Measurements from ENCODE around the gene PDHA1. TPM values are rescaled to one million over a fixed set of nuclear protein-coding genes. Genes with fewer than 3 reads are reported as not detected.

Gene PDHA1
- total RNA-seq, 1 donor from 2014 or later = 149 TPM

GRCh38 chrX:19334945-19335626, 8.6 kb upstream of the PDHA1 start:
- Mint-ChIP-seq H3K36me3 (peaks cover 5% of the 10 kb centered on the region), H3K9me3 (peaks cover 34% of the 10 kb centered on the region), H3K4me1 (no peaks in the 10 kb centered on the region), H3K4me3 (no peak overlapping the region), H3K27me3 (ENCODE audit: low read depth) (no peaks in the 10 kb centered on the region), H3K27ac (no peak overlapping the region)
- no peak for DNase-seq (ENCODE audit: low spot score in 2 of 2, unreplicated experiment in 2 of 2)
- peak; percentile 51 for TF ChIP-seq CTCF (IDR thresholded peaks at IDR 0.05; ENCODE audit: unreplicated experiment)

GRCh38 chrX:19342331-19342906, 1.3 kb upstream of the PDHA1 start:
- Mint-ChIP-seq H3K27me3 (ENCODE audit: low read depth) (no peaks in the 10 kb centered on the region), H3K36me3 (no peaks in the 10 kb centered on the region), H3K4me3 (no peak overlapping the region), H3K9me3 (peaks cover 16% of the 10 kb centered on the region), H3K27ac (peak overlapping the region; percentile 94), H3K4me1 (peaks cover 13% of the 10 kb centered on the region)
- TF ChIP-seq CTCF (IDR thresholded peaks at IDR 0.05; ENCODE audit: unreplicated experiment) = no peak
- DNase-seq (ENCODE audit: low spot score in 2 of 2, unreplicated experiment in 2 of 2) = no peak

GRCh38 chrX:19343085-19343534, 617 bp upstream of the PDHA1 start:
- Mint-ChIP-seq H3K4me3 (peak overlapping the region; percentile 81), H3K36me3 (no peaks in the 10 kb centered on the region), H3K27me3 (ENCODE audit: low read depth) (no peaks in the 10 kb centered on the region), H3K4me1 (peaks cover 13% of the 10 kb centered on the region), H3K27ac (peak overlapping the region; percentile 94), H3K9me3 (peaks cover 16% of the 10 kb centered on the region)
- TF ChIP-seq CTCF (IDR thresholded peaks at IDR 0.05; ENCODE audit: unreplicated experiment) = no peak
- no peak for DNase-seq (ENCODE audit: low spot score in 2 of 2, unreplicated experiment in 2 of 2)

- TF ChIP-seq CTCF (IDR thresholded peaks at IDR 0.05; ENCODE audit: unreplicated experiment) = no peak
- peak overlapping the region; percentile 58 for H3K27ac Mint-ChIP-seq
- H3K27me3 Mint-ChIP-seq (ENCODE audit: low read depth) = no peaks in the 10 kb centered on the region
- H3K4me1 Mint-ChIP-seq = peaks cover 13% of the 10 kb centered on the region
- DNase-seq (ENCODE audit: low spot score in 2 of 2, unreplicated experiment in 2 of 2) = no peak
- peaks cover 1% of the 10 kb centered on the region for H3K36me3 Mint-ChIP-seq
- peak overlapping the region; percentile 81 for H3K4me3 Mint-ChIP-seq
- peaks cover 15% of the 10 kb centered on the region for H3K9me3 Mint-ChIP-seq
Measured at GRCh38 chrX:19344661-19345060, 934 bp downstream of the PDHA1 start.

GRCh38 chrX:19347916-19348315, 4.2 kb downstream of the PDHA1 start:
- Mint-ChIP-seq H3K27ac (no peak overlapping the region), H3K36me3 (peaks cover 11% of the 10 kb centered on the region), H3K9me3 (peaks cover 19% of the 10 kb centered on the region), H3K4me3 (no peak overlapping the region), H3K27me3 (ENCODE audit: low read depth) (no peaks in the 10 kb centered on the region), H3K4me1 (peaks cover 4% of the 10 kb centered on the region)
- DNase-seq (ENCODE audit: low spot score in 2 of 2, unreplicated experiment in 2 of 2) = no peak
- TF ChIP-seq CTCF (IDR thresholded peaks at IDR 0.05; ENCODE audit: unreplicated experiment) = no peak

All from mesothelial cell of epicardium (in vitro differentiated cells).